C4-2B (cell line): ENCODE results near the gene FAXDC2.

Experiments used
- ZFX ChIP-seq: fragments of 450-650 bp; IDR thresholded peaks from 2 replicates; pipeline ENCODE4 v1.6.1; 2017
- TF ChIP-seq, protein P1 (sequence below): fragments of 450-650 bp; conservative IDR thresholded peaks from 2 replicates; pipeline ENCODE4 v1.5.1; 2017; ENCODE audit warnings: mild to moderate bottlenecking

DNA sequence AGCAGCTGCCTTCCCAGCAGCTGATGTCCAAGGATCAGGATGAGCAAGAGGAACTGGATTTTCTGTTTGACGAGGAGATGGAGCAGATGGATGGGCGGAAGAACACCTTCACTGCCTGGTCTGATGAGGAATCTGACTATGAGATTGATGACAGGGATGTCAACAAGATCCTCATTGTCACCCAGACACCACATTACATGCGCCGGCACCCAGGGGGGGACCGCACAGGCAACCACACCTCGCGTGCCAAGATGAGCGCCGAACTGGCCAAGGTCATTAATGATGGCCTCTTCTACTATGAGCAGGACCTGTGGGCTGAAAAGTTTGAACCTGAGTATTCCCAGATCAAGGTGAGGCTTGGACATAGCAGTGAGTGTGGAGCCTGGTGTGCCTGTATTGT lies 48.4 kb downstream of the FAXDC2 start:
- TF ChIP-seq, protein P1, sequence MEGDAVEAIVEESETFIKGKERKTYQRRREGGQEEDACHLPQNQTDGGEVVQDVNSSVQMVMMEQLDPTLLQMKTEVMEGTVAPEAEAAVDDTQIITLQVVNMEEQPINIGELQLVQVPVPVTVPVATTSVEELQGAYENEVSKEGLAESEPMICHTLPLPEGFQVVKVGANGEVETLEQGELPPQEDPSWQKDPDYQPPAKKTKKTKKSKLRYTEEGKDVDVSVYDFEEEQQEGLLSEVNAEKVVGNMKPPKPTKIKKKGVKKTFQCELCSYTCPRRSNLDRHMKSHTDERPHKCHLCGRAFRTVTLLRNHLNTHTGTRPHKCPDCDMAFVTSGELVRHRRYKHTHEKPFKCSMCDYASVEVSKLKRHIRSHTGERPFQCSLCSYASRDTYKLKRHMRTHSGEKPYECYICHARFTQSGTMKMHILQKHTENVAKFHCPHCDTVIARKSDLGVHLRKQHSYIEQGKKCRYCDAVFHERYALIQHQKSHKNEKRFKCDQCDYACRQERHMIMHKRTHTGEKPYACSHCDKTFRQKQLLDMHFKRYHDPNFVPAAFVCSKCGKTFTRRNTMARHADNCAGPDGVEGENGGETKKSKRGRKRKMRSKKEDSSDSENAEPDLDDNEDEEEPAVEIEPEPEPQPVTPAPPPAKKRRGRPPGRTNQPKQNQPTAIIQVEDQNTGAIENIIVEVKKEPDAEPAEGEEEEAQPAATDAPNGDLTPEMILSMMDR, result no peak
- no peak for TF ChIP-seq ZFX
